ENCODE measurements around the gene LRRFIP2.
"Not testable (repeated sequence)": the region's sequence is repeated elsewhere in the genome, so short reads cannot be mapped to it uniquely, and the experiment has no call there.

The LRRFIP2 gene

GRCh38 chr3:37143821-37144220 lies 30.6 kb downstream of the LRRFIP2 start:
- DNase-seq (ENCODE audit: low spot score), result no peak

- DNase-seq (ENCODE audit: low spot score), result no peak
Observed at GRCh38 chr3:37141676-37142075, 32.7 kb downstream of the LRRFIP2 start.

- no peak for DNase-seq (ENCODE audit: low spot score)
Observed at GRCh38 chr3:37140899-37141541, 33.4 kb downstream of the LRRFIP2 start.

GRCh38 chr3:37139567-37140052 lies 34.8 kb downstream of the LRRFIP2 start:
- DNase-seq (ENCODE audit: low spot score), result no peak

GRCh38 chr3:37138816-37139215 lies 35.6 kb downstream of the LRRFIP2 start:
- no peak for DNase-seq (ENCODE audit: low spot score)

- no peak for DNase-seq (ENCODE audit: low spot score)
Observed at GRCh38 chr3:37137516-37137915, 36.9 kb downstream of the LRRFIP2 start.

- no peak for DNase-seq (ENCODE audit: low spot score)
Observed at GRCh38 chr3:37136067-37136466, 38.3 kb downstream of the LRRFIP2 start.

GRCh38 chr3:37135561-37135960 lies 38.8 kb downstream of the LRRFIP2 start:
- no peak for DNase-seq (ENCODE audit: low spot score)

- no peak for DNase-seq (ENCODE audit: low spot score)
Observed at GRCh38 chr3:37132334-37132733, 42.0 kb downstream of the LRRFIP2 start.

GRCh38 chr3:37131860-37132144 lies 42.6 kb downstream of the LRRFIP2 start:
- no peak for DNase-seq (ENCODE audit: low spot score)

- no peak for DNase-seq (ENCODE audit: low spot score)
Observed at GRCh38 chr3:37130984-37131859, 43.2 kb downstream of the LRRFIP2 start.

GRCh38 chr3:37130448-37130847 lies 43.9 kb downstream of the LRRFIP2 start:
- DNase-seq (ENCODE audit: low spot score), result no peak

GRCh38 chr3:37129871-37130270 lies 44.5 kb downstream of the LRRFIP2 start:
- DNase-seq (ENCODE audit: low spot score), result no peak

GRCh38 chr3:37127340-37127739 lies 47.0 kb downstream of the LRRFIP2 start:
- no peak for DNase-seq (ENCODE audit: low spot score)

GRCh38 chr3:37126856-37127255 lies 47.5 kb downstream of the LRRFIP2 start:
- no peak for DNase-seq (ENCODE audit: low spot score)

- no peak for DNase-seq (ENCODE audit: low spot score)
Observed at GRCh38 chr3:37125195-37126073, 48.9 kb downstream of the LRRFIP2 start.

- DNase-seq (ENCODE audit: low spot score), result no peak
Observed at GRCh38 chr3:37124435-37124834, 49.9 kb downstream of the LRRFIP2 start.

- DNase-seq (ENCODE audit: low spot score), result no peak
Observed at GRCh38 chr3:37123292-37123691, 51.1 kb downstream of the LRRFIP2 start.

GRCh38 chr3:37122069-37122468 lies 52.3 kb downstream of the LRRFIP2 start:
- not testable (repeated sequence) for DNase-seq (ENCODE audit: low spot score)

GRCh38 chr3:37118163-37118562 lies 56.2 kb downstream of the LRRFIP2 start:
- DNase-seq (ENCODE audit: low spot score), result no peak

- no peak for DNase-seq (ENCODE audit: low spot score)
Observed at GRCh38 chr3:37117548-37117947, 56.8 kb downstream of the LRRFIP2 start.

- no peak for DNase-seq (ENCODE audit: low spot score)
Observed at GRCh38 chr3:37116998-37117397, 57.4 kb downstream of the LRRFIP2 start.

GRCh38 chr3:37115446-37115845 lies 58.9 kb downstream of the LRRFIP2 start:
- no peak for DNase-seq (ENCODE audit: low spot score)
